HG03060 (cell line): ENCODE results near the gene APLF.

Experiments
- ATAC-seq: cut with Tn5 transposase; IDR thresholded peaks from one replicate; pipeline ENCODE4 v1.9.1; 2021; ENCODE audit warnings: low read depth, moderate number of reproducible peaks; ENCODE audit not compliant: unreplicated experiment

APLF gene, protein sequence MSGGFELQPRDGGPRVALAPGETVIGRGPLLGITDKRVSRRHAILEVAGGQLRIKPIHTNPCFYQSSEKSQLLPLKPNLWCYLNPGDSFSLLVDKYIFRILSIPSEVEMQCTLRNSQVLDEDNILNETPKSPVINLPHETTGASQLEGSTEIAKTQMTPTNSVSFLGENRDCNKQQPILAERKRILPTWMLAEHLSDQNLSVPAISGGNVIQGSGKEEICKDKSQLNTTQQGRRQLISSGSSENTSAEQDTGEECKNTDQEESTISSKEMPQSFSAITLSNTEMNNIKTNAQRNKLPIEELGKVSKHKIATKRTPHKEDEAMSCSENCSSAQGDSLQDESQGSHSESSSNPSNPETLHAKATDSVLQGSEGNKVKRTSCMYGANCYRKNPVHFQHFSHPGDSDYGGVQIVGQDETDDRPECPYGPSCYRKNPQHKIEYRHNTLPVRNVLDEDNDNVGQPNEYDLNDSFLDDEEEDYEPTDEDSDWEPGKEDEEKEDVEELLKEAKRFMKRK

DNA sequence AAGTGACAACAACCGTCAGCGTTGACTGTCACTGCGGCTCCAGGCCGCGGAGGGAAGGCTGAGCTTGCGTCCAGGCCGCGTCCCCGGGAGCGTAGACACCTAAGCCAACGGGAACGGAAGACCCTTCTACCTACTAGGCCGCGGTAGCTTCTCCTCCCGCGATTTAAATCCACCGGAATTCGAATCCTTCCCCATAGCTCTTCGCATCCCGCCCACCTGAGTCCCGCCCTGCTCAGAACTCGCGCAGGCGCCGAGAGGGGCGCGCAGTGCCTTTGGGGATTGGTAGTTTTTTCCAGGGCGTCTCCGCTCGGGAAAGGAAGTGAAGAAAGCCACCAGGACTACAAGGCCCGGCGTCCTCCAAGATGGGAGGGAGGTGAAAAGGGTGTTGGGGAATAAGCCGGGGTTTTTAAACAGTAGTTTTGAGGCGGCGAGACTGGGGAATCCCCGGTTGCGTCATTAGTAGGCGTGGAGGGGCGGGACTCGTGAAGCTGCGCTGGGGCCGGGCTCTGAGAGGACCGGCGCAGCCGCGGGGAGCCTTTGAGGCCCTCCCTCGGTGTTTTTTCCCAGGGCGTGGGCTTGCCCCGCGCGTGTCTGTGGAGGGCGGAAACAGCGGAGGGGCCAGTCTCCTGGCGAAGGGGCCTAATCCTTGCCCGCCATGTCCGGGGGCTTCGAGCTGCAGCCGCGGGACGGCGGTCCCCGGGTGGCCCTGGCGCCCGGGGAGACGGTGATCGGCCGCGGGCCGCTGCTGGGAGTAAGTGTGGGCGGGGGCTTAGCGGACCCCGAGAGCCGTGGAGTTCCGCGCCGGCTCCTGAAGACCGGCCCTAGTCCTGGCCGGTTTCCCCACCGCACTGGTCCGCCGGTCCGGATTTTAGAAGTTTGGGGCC is at the start of gene APLF, which contains the start of gene FBXO48:
TSS of gene APLF (plus strand) at position 509 of the 884 bp plus-strand sequence. CDS start at position 656, 147 bp downstream.
TSS of gene FBXO48 (minus strand) at position 218 of the 884 bp plus-strand sequence. CDS start 2,149 bp downstream, outside the sequence.
- peak; percentile 91 for ATAC-seq

DNA sequence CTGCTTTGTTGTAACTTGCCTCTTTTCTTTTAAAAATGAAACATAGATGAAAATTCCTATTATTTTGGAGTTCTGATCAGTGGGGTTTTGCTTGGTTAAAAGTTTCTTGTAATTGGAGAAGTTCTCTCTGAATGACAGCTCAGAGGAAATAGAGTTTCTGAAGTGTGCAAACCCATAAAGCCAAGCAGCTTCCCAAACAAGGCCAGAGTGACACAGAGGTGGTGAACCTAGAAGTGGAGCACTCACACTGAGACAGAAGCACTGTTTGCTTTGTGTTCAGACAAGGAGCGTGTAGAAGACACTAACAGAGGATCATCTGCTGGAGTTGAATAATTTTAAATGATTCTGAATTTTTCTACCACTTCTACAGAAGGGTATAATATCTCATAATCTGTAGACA is 49.5 kb upstream of the APLF start:
- ATAC-seq: no peak

DNA sequence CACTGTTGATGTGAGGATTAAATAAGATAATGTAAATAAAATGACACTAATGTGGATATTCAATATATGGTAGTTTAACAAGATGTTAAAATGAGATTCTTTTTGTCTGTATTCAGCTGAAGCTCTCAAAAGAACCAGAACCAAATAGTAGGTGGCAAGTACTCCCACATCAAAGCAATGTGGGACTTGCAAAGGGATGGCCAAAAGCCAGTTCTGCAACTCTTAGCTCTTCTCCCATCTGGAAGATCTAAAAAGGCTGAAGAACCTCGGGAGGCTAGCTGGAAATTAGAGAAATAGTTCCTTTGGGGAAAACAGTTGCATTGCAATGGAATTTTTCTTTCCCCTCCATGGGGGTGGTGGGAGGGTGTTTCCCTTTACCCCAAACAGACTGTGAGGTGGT is 49.0 kb upstream of the APLF start:
- ATAC-seq: no peak

DNA sequence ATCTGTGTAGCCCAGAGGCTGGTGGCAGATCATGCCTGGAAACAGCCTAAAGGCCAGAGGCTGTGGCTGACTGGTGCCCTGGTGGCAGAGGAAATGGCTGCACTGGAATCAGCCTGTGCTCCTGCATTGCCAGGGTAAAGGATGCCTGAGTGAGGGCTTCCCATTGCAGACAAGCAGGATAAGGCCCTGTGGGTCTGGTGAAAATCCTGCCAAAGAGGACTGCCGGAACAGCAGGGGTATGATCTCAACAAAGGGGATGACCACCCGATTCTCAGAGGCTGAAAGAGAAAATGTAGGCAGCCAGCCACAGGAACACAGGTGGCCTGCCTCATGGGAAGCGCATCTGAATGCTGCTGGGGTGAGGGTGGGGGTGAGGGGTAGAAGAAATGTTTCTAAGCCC is 48.5 kb upstream of the APLF start:
- ATAC-seq: no peak

DNA sequence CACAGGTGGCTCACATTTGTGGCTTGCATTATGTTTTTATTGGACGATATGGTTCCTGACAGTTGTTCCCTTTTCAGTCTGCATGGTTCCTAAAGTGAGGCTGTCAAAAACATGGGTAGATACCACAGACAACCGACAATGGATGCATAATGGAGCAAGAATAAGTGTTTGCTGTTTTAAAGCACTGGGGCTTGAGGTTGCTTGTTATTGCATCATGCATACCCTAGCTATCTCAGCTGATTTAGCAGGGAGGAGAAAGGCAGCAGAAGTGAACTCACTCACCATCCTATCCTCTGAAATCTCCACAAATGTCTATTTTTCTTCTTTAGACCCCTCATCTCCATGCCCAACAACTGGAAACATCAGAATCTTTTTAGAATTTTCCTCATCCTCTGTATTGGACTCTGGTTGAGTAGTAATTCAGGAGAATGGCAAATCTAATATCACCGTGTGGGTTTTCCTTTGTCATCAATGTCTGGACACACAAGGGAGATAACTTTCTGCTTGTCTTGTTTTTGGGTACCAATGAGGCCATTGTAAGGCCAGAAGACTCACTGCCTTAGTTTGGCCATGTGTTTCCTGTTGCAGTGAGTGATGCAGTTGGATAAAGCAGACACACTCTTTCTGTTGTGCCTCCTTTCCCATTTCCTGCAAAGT is 47.0 kb upstream of the APLF start:
- ATAC-seq: no peak

DNA sequence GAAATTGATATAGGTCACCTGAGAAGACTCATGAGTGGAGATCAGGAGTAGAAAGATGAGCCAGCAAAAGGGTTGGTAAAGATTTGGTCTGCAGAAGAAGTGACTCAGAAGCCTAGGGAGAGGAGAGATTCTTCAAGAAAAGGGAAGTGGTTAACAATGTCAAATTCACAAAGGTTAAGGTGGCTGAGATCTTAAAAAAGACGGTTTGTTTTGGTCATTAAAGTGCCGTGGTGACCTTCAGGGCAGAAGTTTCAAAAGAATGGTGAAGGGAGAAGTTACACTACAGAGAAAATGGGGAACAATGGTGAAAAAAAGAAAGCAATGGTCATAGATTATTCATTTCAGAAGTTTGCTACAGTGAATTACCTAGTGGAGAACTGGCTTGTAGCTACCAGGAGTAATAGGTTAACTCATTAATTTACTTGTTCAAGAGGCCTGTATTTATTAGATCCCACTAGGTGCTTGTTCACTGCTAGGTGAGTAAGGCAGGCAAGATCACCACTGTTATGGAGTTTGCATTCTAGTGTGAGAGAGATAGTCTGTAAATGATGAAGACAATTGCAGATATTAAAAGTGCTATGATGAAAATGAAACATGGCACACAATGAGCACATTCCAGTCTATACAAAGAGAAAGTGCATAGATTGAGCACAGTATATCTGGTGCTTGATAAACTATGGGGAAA is 43.3 kb upstream of the APLF start:
- ATAC-seq: peak; percentile 77

DNA sequence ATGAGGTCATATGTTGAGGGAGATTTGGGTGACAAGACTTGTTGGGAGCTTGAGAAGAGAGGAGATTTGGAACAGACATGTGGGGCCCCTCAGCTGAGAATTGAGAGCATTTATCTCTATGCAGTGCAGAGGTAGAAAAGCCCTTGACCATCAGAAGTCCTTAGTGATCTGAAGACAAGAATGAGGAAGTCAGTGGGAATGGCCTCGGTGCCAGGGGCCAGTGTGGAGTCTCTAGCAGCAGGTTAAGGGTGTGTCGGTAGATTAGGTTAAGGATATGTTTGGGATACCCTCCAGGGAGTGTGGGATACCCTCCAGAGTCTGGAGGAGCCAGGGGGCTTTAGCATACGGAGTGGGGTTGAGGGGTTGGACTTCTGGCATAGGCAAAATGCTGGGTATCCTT is 41.9 kb upstream of the APLF start:
- ATAC-seq: no peak

DNA sequence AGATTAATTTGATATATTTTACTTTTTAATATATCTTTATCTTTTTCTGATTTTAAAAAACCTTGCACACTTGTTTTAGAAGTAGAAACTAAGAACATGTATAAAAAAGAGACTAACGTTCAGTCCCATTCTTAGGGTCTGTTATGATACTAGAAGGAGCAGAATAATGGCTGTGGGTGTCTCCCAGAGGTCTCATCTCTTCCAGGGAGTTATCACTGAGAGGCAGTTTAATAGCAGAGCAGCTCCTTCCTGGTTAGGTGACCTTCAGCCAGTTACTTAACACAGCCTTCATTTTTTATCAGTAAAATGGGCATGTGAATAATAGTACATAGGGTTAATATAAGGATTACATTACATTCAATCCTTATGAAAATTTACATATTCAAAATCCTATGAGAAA is 40.9 kb upstream of the APLF start:
- no peak for ATAC-seq

DNA sequence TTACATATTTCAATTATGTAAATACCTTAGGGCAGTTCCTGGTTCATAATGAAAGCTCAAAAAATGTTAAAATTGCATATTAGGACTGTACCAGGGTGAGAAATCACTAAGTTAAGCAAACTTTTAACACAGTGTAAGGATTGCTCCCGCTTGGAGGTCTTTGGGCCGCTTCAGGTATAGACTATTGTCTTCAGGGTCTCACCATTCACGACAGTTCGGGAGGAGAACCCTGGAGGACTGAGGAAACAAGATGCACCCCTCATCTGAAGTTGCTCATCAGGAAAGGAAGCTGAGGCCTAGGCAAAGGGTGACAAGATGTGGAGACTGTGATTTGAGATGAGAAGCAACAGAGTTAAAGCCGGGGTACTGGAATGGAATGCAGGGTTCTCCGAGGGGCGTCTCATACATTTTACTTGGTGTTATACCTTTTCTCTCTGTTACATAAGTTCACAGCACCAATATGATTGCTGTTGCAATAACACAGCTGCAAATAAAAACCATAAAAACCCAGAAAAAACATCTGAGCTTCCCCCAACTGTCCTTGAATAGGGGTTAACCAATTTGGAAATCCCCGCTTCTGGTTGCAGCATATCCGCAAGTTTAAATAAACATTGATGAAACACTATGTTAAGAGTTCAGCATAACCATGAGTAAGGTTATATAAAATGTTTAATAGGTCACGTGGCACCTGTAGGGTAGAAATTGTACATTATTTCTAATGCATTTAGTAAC is 40.4 kb upstream of the APLF start:
- ATAC-seq: no peak

DNA sequence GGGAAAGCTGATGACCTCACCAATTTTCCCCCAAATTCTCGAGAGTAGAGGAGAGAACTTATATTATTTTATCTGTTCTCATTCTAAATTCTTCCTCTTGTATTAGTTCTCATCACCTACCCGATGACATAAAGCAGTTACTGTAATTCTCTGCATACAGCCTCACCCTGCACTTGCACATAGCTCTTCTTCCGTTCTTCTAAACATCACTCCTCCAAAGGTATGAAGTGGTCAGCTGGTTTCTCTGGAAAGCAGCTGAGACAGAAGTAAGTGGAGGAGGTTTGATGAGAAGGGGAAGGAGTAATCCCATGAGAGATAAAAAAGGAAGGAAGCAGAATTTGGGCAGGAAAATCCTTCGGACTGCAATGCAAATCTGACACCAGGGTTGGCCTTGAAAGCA is 39.3 kb upstream of the APLF start:
- no peak for ATAC-seq

DNA sequence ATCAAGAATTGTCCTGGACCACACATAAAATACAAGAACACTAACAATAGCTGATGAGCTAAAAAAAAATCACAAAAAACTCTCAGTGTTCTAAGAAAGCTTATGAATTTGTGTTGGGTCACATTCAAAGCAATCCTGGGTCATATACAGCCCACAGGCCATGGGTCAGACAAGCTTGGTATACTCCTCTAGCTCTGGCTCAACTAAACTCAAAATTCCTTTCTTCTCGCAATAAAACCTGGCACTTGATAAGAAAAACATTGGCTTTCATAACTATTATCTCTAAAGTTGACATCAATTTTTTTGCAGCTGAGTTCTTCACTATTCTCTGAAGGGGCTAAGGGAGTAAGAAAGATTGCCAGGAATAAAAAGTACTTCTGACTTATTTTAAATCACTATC is 38.6 kb upstream of the APLF start:
- ATAC-seq: no peak

DNA sequence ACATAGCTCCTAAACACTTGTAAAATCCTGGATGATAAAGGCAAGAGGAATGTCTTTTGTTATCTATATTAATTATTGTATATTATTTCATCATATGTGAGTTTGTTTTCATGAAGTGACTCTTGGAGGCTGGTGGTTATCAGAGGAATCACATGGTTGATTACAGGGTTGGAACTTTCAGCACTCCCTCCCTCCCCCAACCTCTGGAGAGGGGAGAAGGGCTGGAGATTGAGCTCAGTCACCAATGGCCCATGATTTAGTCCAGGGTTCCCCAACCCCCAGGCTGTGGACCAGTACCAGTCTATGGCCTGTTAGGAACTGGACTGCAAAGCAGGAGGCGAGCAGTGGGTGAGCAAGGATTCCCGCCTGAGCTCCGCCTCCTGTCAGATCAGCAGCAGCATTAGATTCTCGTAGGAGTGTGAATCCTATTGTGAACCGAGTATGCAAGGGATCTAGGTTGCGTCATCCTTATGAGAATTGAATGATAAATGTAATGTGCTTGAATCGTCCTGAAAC is 38.0 kb upstream of the APLF start:
- ATAC-seq: no peak

DNA sequence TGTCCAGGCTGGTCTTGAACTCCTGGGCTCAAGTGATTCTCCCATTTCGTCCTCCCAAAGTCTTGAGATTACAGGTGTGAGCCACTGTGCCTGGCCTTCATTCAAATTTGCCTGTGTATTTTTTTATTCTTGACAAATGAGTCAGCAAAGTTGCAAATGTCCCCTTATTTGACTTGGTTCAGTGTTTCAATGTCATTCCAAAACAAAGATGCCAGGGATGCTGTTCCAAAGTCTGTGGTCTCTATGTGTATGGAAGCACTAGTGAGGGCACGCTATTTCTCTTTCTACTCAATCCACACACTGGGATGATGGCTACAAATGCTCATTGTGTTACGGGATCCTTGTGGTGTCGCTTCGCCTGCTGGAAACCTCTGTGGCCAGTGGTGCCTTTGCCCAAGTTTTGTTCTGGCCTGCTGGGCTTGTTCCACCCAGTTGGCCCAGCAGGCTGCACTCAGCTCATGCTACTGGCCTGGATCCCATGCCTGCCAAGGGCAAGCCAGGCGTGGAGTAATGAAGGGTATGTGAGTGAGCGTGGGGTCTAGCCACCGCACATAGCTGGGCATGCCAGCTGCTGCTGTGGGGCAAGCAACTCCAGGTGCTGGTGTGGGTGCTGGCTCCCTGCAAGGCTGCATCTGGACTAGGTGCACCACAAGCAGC is 35.9 kb upstream of the APLF start:
- no peak for ATAC-seq

DNA sequence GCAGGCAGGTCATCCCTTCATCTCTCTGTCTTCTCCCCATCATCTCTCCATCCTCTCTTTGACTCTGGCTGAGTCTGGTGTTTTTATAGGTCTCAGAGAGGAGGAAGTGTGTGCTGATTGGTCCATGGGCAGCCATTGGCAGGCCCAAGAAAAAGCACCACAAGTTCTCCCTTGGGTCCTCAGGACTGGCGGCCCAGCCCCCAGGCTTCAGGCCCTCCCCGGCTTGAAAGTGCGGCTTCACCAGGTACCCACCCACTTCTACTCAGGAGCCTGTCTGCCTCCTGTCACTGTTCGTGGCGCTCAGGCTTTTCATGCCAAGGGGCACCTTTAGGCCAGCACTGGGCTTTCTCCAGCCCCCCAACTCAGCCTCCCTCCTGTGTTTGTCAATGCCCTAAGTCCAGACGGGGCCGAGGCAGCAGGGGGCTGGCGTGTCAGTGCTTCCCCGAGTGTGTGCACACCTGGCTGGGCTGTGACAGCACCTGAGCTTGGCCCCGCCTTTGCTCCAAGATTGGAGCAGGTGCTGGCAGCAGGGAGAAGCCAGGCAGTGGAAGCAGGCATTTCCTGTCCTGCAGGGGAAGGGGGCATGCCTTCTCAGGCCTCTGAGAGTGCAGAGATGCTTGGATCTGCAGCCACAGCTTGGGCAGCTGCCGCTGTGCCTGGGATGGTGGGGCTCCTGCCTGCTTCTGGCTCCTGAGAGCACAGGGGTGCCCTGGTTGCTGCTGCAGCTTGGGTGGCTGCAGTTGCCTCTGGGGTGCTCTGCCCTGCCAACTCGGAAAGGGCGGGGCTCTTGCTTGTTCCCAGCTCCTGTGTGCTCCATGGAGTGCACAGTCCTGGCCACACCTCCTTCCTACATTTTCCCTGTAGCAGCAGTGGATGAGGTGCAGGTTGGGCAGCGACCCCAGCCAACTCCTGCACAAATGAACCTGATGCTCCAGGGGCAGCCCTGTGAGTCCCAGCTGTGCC is 34.4 kb upstream of the APLF start:
- ATAC-seq: no peak

DNA sequence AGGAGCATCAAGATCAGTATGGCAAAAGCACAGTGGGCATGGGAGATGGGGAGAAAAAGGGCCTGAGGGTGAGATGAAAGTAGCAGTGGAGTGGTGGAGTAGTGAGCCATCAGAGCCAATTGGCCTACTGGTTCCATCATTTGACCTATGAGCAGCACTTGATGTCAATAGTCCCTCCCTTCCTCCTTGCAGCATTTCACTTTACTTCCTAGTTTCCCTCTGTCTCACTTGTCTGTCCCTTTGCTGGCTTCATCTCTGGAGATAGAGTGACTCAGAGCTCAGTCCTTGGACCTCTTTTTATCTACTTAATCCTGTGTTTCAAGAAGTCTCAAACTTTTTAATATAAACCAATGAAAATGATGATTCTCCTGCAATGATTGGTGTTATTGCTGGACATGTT is 32.4 kb upstream of the APLF start:
- ATAC-seq: no peak

DNA sequence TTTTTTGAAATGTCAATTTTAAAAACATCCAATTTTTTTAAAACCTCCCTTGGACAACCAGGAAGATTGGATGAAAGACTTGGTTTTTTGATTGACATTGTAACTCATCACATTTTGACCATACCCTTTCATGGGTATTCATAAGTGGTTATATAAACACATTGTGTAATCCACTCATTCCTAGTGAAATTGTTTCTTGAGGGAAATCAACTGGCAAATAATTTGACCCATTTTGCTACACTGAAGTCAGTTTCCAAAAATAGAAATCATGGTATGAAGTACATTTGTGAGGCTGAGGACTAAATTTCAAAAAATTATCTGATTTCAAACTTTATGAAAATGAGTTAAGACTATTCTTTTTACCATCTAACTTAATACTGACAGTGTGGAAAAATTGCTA is 31.8 kb upstream of the APLF start:
- no peak for ATAC-seq

DNA sequence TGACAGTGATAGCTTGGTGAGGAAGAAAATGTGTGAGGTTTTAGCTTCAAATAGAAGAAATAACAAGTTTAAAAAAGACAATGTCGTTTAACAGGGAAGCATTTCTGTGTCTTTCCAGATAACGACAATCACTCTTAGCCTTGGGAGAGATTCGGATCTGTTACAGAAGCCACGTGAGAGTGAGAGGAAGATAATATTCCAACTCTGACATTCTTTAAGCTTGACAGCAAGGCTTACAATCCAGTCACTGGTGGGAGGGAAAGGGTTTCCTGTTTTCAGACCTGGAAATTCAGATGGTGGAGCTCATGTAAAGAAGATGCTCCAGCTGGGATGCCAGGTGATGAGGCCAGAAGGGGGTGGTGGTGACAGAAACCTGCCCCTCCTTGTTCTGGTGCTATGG is 31.1 kb upstream of the APLF start:
- no peak for ATAC-seq
